ENCODE data around the gene SNX22.

Gene SNX22

DNA sequence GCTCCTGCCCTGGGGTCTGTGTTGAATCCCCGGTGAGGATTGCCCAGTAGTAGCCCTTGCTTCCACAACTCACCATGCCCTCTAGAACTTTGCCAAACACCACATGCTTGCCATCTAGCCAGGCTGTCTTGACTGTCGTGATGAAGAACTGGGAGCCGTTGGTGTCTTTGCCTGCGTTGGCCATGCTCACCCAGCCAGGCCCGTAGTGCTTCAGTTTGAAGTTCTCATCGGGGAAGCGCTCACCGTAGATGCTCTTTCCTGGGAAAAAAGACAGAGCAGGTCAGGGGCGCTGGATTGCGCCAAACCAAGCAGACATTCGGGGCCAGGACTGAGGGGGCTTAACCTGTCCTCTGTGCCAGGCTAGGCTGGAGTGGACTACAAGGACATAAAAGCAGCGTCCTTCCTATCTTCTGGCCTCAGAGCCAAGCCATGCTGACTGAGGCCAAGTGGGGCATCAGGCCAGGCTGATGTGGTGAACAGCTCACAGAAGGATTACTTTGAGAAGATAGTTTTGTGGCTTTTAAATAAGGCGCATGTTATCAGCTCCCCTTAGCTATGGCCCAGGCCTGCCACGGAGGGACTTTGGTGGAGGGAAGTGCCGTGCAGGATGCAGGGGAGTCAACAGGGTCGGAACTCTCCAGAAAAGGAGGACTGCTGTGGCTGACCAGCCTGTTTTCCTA is 5.3 kb downstream of the SNX22 start:
- H3K27ac Mint-ChIP-seq = no peak overlapping the region
- intact Hi-C loops (cut with micrococcal nuclease) = no loop called here
- H3K36me3 Mint-ChIP-seq (ENCODE audit: low read depth) = peaks cover 69% of the 10 kb centered on the region
- no peaks in the 10 kb centered on the region for H3K9me3 Mint-ChIP-seq
- peaks cover 20% of the 10 kb centered on the region for H3K27me3 Mint-ChIP-seq
- H3K4me3 Mint-ChIP-seq = no peak overlapping the region
- peaks cover 52% of the 10 kb centered on the region for H3K4me1 Mint-ChIP-seq (ENCODE audit: low read depth)

- H3K27me3 Mint-ChIP-seq = peaks cover 11% of the 10 kb centered on the region
- H3K27ac Mint-ChIP-seq = no peak overlapping the region
- no peaks in the 10 kb centered on the region for H3K9me3 Mint-ChIP-seq
- intact Hi-C loops (cut with micrococcal nuclease) = no loop called here
- H3K4me3 Mint-ChIP-seq = no peak overlapping the region
- peaks cover 77% of the 10 kb centered on the region for H3K36me3 Mint-ChIP-seq (ENCODE audit: low read depth)
- peaks cover 53% of the 10 kb centered on the region for H3K4me1 Mint-ChIP-seq (ENCODE audit: low read depth)
These were observed 6.1 kb downstream of the SNX22 start for GRCh38 chr15:64157599-64158125.

GRCh38 chr15:64158363-64159134 is 7.0 kb downstream of the SNX22 start:
- H3K27ac Mint-ChIP-seq = no peak overlapping the region
- H3K4me3 Mint-ChIP-seq = no peak overlapping the region

GRCh38 chr15:64161688-64162477 is 10.4 kb downstream of the SNX22 start:
- no peaks in the 10 kb centered on the region for H3K27me3 Mint-ChIP-seq
- peaks cover 56% of the 10 kb centered on the region for H3K4me1 Mint-ChIP-seq (ENCODE audit: low read depth)
- H3K27ac Mint-ChIP-seq = peak overlapping the region; percentile 97
- no peaks in the 10 kb centered on the region for H3K9me3 Mint-ChIP-seq
- H3K4me3 Mint-ChIP-seq = peak overlapping the region; percentile 94
- H3K36me3 Mint-ChIP-seq (ENCODE audit: low read depth) = peaks cover 59% of the 10 kb centered on the region
- intact Hi-C loops (cut with micrococcal nuclease) = loop anchor here (5.0 kb wide), 1 partner anchor 225 kb away; the partner anchor contains the start of gene TRIP4

More at GRCh38 chr15:64158363-64159134, 7.0 kb downstream of the SNX22 start:
- Mint-ChIP-seq H3K9me3 (no peaks in the 10 kb centered on the region), H3K4me1 (ENCODE audit: low read depth) (peaks cover 46% of the 10 kb centered on the region), H3K27me3 (peaks cover 2% of the 10 kb centered on the region), H3K36me3 (ENCODE audit: low read depth) (peaks cover 80% of the 10 kb centered on the region)
- intact Hi-C loops (cut with micrococcal nuclease) = no loop called here

DNA sequence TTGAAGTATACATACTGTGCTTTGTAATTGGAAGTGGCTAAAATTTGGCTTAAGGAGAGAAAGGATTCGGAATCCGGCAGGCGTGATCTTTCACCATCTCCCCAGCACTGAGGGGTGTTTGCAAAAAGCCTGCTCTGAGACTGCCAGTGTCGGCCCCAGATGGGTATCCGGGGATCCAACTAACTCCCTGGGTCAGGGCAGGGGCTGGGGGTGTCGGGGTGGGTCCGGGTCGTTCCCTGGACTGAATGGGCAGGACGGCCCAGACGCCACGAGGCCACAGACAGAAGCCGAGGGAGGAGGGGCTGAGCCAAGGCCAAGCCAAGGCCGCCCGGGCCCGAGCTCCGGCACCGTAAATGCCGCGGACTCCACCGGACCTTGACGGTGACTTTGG is 10.9 kb downstream of the SNX22 start:
- peaks cover 56% of the 10 kb centered on the region for H3K4me1 Mint-ChIP-seq (ENCODE audit: low read depth)
- intact Hi-C loops (cut with micrococcal nuclease) = loop anchor here (5.0 kb wide), 1 partner anchor 225 kb away; the partner anchor contains the start of gene TRIP4
- H3K27ac Mint-ChIP-seq = peak overlapping the region; percentile 97

DNA sequence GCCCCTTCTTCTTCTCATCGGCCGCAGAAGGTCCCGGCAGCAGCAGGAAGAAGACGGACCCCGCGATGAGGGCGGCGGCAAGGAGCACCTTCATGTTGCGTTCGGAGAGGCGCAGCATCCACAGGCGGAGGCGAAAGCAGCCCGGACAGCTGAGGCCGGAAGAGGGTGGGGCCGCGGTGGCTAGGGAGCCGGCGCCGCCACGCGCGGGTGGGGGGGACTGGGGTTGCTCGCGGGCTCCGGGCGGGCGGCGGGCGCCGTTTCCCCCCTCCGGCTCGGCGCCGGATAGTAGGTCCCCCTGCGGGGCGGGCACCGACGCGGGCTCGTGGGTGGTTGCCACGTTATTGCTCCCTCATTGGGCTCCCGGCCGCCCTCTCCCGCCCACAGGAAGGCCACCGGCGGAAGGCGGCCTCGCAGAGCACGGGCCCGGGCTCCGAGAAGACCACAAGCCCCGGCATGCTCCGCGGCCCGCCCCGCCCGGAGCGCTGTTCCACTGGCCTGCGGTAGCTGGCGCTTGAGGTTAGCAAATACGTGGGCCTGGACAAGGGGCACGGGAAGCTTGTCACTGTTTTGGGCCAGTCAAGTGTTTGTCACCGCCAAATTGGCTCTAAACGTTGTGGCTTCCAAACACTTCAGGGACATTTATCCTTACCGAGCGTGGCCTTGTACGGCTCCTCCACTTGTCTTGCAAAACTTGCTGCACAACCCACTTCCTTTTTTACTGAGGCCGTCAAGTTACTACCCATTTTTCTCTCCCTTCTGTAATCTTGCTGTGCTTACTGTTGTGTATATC is 11.5 kb downstream of the SNX22 start, which contains the start of gene PPIB:
Gene PPIB, minus strand, starts transcription at position 154 of the 790 bp plus-strand sequence. Its CDS starts 36 bp downstream, at position 118.
- H3K27me3 Mint-ChIP-seq = no peaks in the 10 kb centered on the region
- H3K4me3 Mint-ChIP-seq = peak within 1 kb of the TSS; percentile 94
- no peaks in the 10 kb centered on the region for H3K9me3 Mint-ChIP-seq
- peaks cover 53% of the 10 kb centered on the region for H3K4me1 Mint-ChIP-seq (ENCODE audit: low read depth)
- H3K36me3 Mint-ChIP-seq (ENCODE audit: low read depth) = peaks cover 52% of the 10 kb centered on the region
- intact Hi-C loops (cut with micrococcal nuclease) = loop anchor here (5.0 kb wide), 1 partner anchor 224 kb away; the partner anchor contains the start of gene TRIP4
- H3K27ac Mint-ChIP-seq = peak within 1 kb of the TSS; percentile 97

More for the DNA sequence above, 10.9 kb downstream of the SNX22 start:
- peak overlapping the region; percentile 94 for H3K4me3 Mint-ChIP-seq
- H3K9me3 Mint-ChIP-seq = no peaks in the 10 kb centered on the region
- H3K27me3 Mint-ChIP-seq = no peaks in the 10 kb centered on the region
- H3K36me3 Mint-ChIP-seq (ENCODE audit: low read depth) = peaks cover 55% of the 10 kb centered on the region

- peaks cover 45% of the 10 kb centered on the region for H3K4me1 Mint-ChIP-seq (ENCODE audit: low read depth)
- peaks cover 45% of the 10 kb centered on the region for H3K36me3 Mint-ChIP-seq (ENCODE audit: low read depth)
These were observed 12.3 kb downstream of the SNX22 start for GRCh38 chr15:64163659-64164362.

DNA sequence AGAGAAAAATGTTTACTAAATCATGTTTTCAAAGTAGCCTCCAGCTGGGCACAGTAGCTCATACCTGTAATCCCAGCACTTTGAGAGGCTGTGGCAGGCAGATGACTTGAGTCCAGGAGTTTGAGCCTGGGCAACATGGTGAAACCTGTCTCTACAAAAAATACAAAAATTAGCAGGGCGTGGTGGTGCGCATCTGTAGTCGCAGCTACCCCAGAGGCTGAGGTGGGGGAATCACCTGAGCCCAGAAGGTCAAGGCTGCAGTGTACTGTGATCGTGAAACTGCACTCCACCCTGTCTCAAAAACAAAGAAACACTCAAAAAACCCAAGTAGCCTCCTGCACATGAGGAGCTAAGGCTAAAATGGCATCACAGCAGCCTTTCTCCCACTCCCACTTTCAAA is 12.9 kb downstream of the SNX22 start:
- intact Hi-C loops (cut with micrococcal nuclease) = loop anchor here (5.0 kb wide), 1 partner anchor 223 kb away; the partner anchor contains the start of gene TRIP4
- Mint-ChIP-seq H3K36me3 (ENCODE audit: low read depth) (peaks cover 39% of the 10 kb centered on the region), H3K27ac (peak overlapping the region; percentile 97), H3K27me3 (no peaks in the 10 kb centered on the region), H3K4me3 (no peak overlapping the region), H3K9me3 (no peaks in the 10 kb centered on the region), H3K4me1 (ENCODE audit: low read depth) (peaks cover 39% of the 10 kb centered on the region)

More at GRCh38 chr15:64163659-64164362, 12.3 kb downstream of the SNX22 start:
- peak overlapping the region; percentile 84 for H3K4me3 Mint-ChIP-seq
- no peaks in the 10 kb centered on the region for H3K27me3 Mint-ChIP-seq
- intact Hi-C loops (cut with micrococcal nuclease) = loop anchor here (5.0 kb wide), 1 partner anchor 223 kb away; the partner anchor contains the start of gene TRIP4
- H3K27ac Mint-ChIP-seq = peak overlapping the region; percentile 97
- H3K9me3 Mint-ChIP-seq = no peaks in the 10 kb centered on the region

GRCh38 chr15:64166102-64166890 is 14.8 kb downstream of the SNX22 start:
- peaks cover 37% of the 10 kb centered on the region for H3K36me3 Mint-ChIP-seq (ENCODE audit: low read depth)
- H3K27ac Mint-ChIP-seq = no peak overlapping the region
- intact Hi-C loops (cut with micrococcal nuclease) = no loop called here

GRCh38 chr15:64180235-64180824 is 28.8 kb downstream of the SNX22 start:
- H3K4me3 Mint-ChIP-seq = no peak overlapping the region
- no peaks in the 10 kb centered on the region for H3K9me3 Mint-ChIP-seq
- H3K4me1 Mint-ChIP-seq (ENCODE audit: low read depth) = peaks cover 9% of the 10 kb centered on the region
- no peaks in the 10 kb centered on the region for H3K27me3 Mint-ChIP-seq
- intact Hi-C loops (cut with micrococcal nuclease) = no loop called here
- peaks cover 46% of the 10 kb centered on the region for H3K36me3 Mint-ChIP-seq (ENCODE audit: low read depth)
- H3K27ac Mint-ChIP-seq = no peak overlapping the region

More at GRCh38 chr15:64166102-64166890, 14.8 kb downstream of the SNX22 start:
- H3K9me3 Mint-ChIP-seq = no peaks in the 10 kb centered on the region
- H3K4me1 Mint-ChIP-seq (ENCODE audit: low read depth) = peaks cover 31% of the 10 kb centered on the region
- H3K27me3 Mint-ChIP-seq = no peaks in the 10 kb centered on the region
- no peak overlapping the region for H3K4me3 Mint-ChIP-seq

DNA sequence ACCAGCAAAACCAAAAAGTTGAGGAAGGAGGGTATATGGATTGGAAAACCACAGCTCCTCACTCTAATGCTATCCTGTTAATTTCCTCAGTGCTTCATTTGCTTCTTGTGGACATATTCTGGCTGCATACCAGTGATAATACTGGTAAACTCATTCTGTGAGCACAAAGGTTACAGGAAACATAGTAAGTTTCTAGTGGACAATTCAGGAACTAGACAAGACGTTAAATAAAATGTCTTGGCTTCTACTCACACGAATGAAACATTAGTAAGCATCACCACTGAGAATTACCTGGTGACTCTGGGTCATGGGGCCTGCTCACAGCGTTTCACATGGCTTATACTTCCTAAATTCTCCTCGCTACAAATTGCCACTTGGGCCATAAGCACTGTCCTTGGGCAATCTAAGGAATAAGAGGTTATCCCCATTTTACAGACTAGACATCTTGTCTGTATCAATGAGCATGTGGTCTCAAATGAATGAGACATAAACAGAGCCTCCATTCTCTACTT is 31.4 kb downstream of the SNX22 start:
- H3K4me3 Mint-ChIP-seq = no peak overlapping the region
- no peaks in the 10 kb centered on the region for H3K27me3 Mint-ChIP-seq
- no peaks in the 10 kb centered on the region for H3K9me3 Mint-ChIP-seq
- peaks cover 9% of the 10 kb centered on the region for H3K4me1 Mint-ChIP-seq (ENCODE audit: low read depth)
- peaks cover 51% of the 10 kb centered on the region for H3K36me3 Mint-ChIP-seq (ENCODE audit: low read depth)
- H3K27ac Mint-ChIP-seq = no peak overlapping the region
- intact Hi-C loops (cut with micrococcal nuclease) = no loop called here

Data from dendritic cell treated with granulocyte-macrophage colony-stimulating factor and Interleukin-4, amounts not matched to agents 40 ng/mL and 50 ng/mL, for 4 days (primary cell).